HCT116 (cell line): Measurements from ENCODE around the gene FERMT3.
A peak's percentile ranks its signal among the peaks of the same experiment; 100 is the strongest.

Experiments used
- ATF3 ChIP-seq: IDR thresholded peaks from 2 replicates; pipeline ENCODE4 v1.6.1; 2012
- EGR1 ChIP-seq: IDR thresholded peaks from 2 replicates; pipeline ENCODE4 v1.6.1; 2012; ENCODE audit warnings: low read depth
- EZH2 ChIP-seq: fragments of 200-600 bp; sonication (generic); IDR thresholded peaks from 2 replicates; pipeline ENCODE4 v1.6.1; 2017; ENCODE audit warnings: antibody characterized with exemption, mixed run types
- EZH2phosphoT487 ChIP-seq: fragments of 200-600 bp; IDR thresholded peaks from 2 replicates; pipeline ENCODE4 v1.6.1; 2018; ENCODE audit warnings: antibody characterized with exemption, borderline replicate concordance
- POLR2A ChIP-seq: IDR thresholded peaks from 2 replicates; pipeline ENCODE4 v1.7.0; 2011; ENCODE audit warnings: borderline replicate concordance; ENCODE audit not compliant: insufficient read depth, insufficient read length; ENCODE audit errors: extremely low read depth
- RAD21 ChIP-seq: IDR thresholded peaks from 2 replicates; pipeline ENCODE4 v1.6.1; 2012; ENCODE audit warnings: low read depth, mild to moderate bottlenecking
- TCF7L2 ChIP-seq: IDR thresholded peaks from 2 replicates; pipeline ENCODE4 v1.7.0; 2011; ENCODE audit warnings: borderline replicate concordance, inconsistent platforms; ENCODE audit not compliant: insufficient read depth, insufficient read length; ENCODE audit errors: extremely low read depth
- ZBTB33 ChIP-seq: IDR thresholded peaks from 2 replicates; pipeline ENCODE4 v1.6.1; 2011; ENCODE audit warnings: mild to moderate bottlenecking, low read length, moderate library complexity; ENCODE audit not compliant: insufficient replicate concordance; ENCODE audit errors: extremely low read depth
- TF ChIP-seq, protein P1 (sequence below): IDR thresholded peaks from 2 replicates; pipeline ENCODE4 v1.6.1; 2012
- TF ChIP-seq, protein P2 (sequence below), 3 experiments: fragments of 200-600 bp in 1 of 3; sonication (generic) in 1 of 3; IDR thresholded peaks in 2 of 3; conservative IDR thresholded peaks in 1 of 3; 2 replicates each; pipeline ENCODE4 v1.5.1; 2012 to 2017; ENCODE audit warnings: low read depth in 2 of 3, low read length in 2 of 3, antibody characterized with exemption in 1 of 3, borderline replicate concordance in 1 of 3, control low read depth in 1 of 3, mild to moderate bottlenecking in 1 of 3, mixed read lengths in 1 of 3, mixed run types in 1 of 3, moderate library complexity in 1 of 3; ENCODE audit not compliant: insufficient read depth in 1 of 3
- TF ChIP-seq, protein P3 (sequence below): IDR thresholded peaks from 2 replicates; pipeline ENCODE4 v1.6.1; 2012; ENCODE audit warnings: low read depth

GRCh38 chr11:64241491-64242374, 35.2 kb downstream of the FERMT3 start:
- TF ChIP-seq ZBTB33 (no peak), TCF7L2 (no peak), ATF3 (no peak), EZH2 (no peak), RAD21 (no peak), EGR1 (no peak), POLR2A (peak; percentile 79), EZH2phosphoT487 (no peak)
- TF ChIP-seq, protein P1, sequence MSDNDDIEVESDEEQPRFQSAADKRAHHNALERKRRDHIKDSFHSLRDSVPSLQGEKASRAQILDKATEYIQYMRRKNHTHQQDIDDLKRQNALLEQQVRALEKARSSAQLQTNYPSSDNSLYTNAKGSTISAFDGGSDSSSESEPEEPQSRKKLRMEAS: no peak
- TF ChIP-seq, protein P2, sequence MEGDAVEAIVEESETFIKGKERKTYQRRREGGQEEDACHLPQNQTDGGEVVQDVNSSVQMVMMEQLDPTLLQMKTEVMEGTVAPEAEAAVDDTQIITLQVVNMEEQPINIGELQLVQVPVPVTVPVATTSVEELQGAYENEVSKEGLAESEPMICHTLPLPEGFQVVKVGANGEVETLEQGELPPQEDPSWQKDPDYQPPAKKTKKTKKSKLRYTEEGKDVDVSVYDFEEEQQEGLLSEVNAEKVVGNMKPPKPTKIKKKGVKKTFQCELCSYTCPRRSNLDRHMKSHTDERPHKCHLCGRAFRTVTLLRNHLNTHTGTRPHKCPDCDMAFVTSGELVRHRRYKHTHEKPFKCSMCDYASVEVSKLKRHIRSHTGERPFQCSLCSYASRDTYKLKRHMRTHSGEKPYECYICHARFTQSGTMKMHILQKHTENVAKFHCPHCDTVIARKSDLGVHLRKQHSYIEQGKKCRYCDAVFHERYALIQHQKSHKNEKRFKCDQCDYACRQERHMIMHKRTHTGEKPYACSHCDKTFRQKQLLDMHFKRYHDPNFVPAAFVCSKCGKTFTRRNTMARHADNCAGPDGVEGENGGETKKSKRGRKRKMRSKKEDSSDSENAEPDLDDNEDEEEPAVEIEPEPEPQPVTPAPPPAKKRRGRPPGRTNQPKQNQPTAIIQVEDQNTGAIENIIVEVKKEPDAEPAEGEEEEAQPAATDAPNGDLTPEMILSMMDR (IDR thresholded peaks at IDR 0.05 in 2 of 3, conservative IDR thresholded peaks at IDR 0.05 in 1 of 3; ENCODE audit: borderline replicate concordance in 1 of 3, insufficient read depth in 1 of 3, low read depth in 2 of 3, low read length in 2 of 3): no peak
- TF ChIP-seq, protein P3, sequence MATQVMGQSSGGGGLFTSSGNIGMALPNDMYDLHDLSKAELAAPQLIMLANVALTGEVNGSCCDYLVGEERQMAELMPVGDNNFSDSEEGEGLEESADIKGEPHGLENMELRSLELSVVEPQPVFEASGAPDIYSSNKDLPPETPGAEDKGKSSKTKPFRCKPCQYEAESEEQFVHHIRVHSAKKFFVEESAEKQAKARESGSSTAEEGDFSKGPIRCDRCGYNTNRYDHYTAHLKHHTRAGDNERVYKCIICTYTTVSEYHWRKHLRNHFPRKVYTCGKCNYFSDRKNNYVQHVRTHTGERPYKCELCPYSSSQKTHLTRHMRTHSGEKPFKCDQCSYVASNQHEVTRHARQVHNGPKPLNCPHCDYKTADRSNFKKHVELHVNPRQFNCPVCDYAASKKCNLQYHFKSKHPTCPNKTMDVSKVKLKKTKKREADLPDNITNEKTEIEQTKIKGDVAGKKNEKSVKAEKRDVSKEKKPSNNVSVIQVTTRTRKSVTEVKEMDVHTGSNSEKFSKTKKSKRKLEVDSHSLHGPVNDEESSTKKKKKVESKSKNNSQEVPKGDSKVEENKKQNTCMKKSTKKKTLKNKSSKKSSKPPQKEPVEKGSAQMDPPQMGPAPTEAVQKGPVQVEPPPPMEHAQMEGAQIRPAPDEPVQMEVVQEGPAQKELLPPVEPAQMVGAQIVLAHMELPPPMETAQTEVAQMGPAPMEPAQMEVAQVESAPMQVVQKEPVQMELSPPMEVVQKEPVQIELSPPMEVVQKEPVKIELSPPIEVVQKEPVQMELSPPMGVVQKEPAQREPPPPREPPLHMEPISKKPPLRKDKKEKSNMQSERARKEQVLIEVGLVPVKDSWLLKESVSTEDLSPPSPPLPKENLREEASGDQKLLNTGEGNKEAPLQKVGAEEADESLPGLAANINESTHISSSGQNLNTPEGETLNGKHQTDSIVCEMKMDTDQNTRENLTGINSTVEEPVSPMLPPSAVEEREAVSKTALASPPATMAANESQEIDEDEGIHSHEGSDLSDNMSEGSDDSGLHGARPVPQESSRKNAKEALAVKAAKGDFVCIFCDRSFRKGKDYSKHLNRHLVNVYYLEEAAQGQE: no peak
